Ovary (tissue), 9 donors: ENCODE data around the gene LPO. TPM values are rescaled to one million over a fixed set of nuclear protein-coding genes. Genes with fewer than 3 reads are reported as not detected.

Experiments used
- DNase-seq, 5 donors: peaks; one replicate each; pipeline ENCODE4 v3.0.0-alpha.2; 2019 to 2020
- H3K27ac ChIP-seq, 2 donors: fragments of 200-600 bp; one replicate each; pipeline versions ENCODE4 v1.5.1 to v1.8.0; 2019 to 2022
- H3K27me3 ChIP-seq: fragments of 200-600 bp; one replicate; pipeline ENCODE4 v1.8.0; 2022
- H3K36me3 ChIP-seq: fragments of 200-600 bp; sonication (generic); one replicate; pipeline ENCODE4 v1.5.1; 2019
- H3K4me1 ChIP-seq: one replicate; pipeline ENCODE4 v1.8.1; 2013; ENCODE audit warnings: mild to moderate bottlenecking, moderate library complexity; ENCODE audit not compliant: insufficient read depth
- H3K4me3 ChIP-seq: fragments of 200-600 bp; sonication (generic); one replicate; pipeline ENCODE4 v1.5.1; 2017
- H3K9me3 ChIP-seq, 2 donors: fragments of 200-600 bp in 1 of 2; sonication (generic) in 1 of 2; one replicate each; pipeline versions ENCODE4 v1.5.1 to v1.8.1; 2013 to 2019; ENCODE audit warnings: mild to moderate bottlenecking in 1 of 2, moderate library complexity in 1 of 2
- EP300 ChIP-seq: sonication (generic); formaldehyde crosslinking; IDR thresholded peaks from one replicate; pipeline ENCODE4 v1.6.1; 2017; ENCODE audit warnings: antibody characterized with exemption
- POLR2A ChIP-seq: fragments of 450-650 bp; IDR thresholded peaks from one replicate; pipeline ENCODE4 v1.6.1; 2017; ENCODE audit warnings: antibody characterized with exemption, mild to moderate bottlenecking, moderate library complexity
- WGBS, 3 donors: extraction: QIAGEN DNeasy Blood & Tissue Kit in 1 of 3; methylation state at CpG; one replicate each; pipeline versions ENCODE4 v1.1.5 to v1.1.7; 2013 to 2017; 5-methylcytosine and 5-hydroxymethylcytosine counted together
- intact Hi-C, 4 donors: fragments of 100-400 bp; cut with DNase I; formaldehyde crosslinking; loops; one replicate each; pipeline versions ENCODE4 v1.11.0 to v1.15.1; 2022 to 2023
- polyA plus RNA-seq, 2 donors: library from polyadenylated mRNA; stranded (reverse); fragments of 200-250 nt in 1 of 2; fragments of 350-450 nt in 1 of 2; fragmentation: Illumina TruSeq in 1 of 2; extraction: RNeasy Lipid Tissue Mini Kit (QIAGEN cat#74804) in 1 of 2; gene quantifications; one replicate each; pipeline ENCODE4 v1.2.3, GENCODE V29; 2013 to 2014
- total RNA-seq, 7 donors: library from RNA; depleted of rRNA in 2 of 7; stranded (reverse); fragments of >200 nt in 2 of 7; fragmentation: NEBNext Ultra II Directional in 3 of 7; extraction: Animal tissue kit (Norgen Biotek cat#: 25700) in 3 of 7; gene quantifications; one replicate each; pipeline versions ENCODE4 v1.1.0 to v1.2.4, GENCODE V29; 2016 to 2023
- TF ChIP-seq, protein P1 (sequence below), 3 donors: fragments of 450-650 bp in 2 of 3; fragments of 200-600 bp in 1 of 3; IDR thresholded peaks; one replicate each; pipeline versions ENCODE4 v1.5.1 to v1.8.0; 2016 to 2022; ENCODE audit warnings: antibody characterized with exemption in 3 of 3, mild to moderate bottlenecking in 1 of 3
- donor health status: DM: no; HTN: no; CAD: no; lungs with moderate emphysema.
- donor health status: DM: no; HTN: no; CAD: no.
- donor health status: Bipolar disorder and iron deficiency.
- donor health status: DM: yes; HTN: yes; CAD: no.
- donor health status: DM: no; HTN: no; CAD: no.
- donor health status: DM: yes; HTN: yes; CAD: no.

The LPO gene
- total and polyA plus RNA-seq, 9 donors = 0.32 to 1.6 TPM; not detected in 7

DNA sequence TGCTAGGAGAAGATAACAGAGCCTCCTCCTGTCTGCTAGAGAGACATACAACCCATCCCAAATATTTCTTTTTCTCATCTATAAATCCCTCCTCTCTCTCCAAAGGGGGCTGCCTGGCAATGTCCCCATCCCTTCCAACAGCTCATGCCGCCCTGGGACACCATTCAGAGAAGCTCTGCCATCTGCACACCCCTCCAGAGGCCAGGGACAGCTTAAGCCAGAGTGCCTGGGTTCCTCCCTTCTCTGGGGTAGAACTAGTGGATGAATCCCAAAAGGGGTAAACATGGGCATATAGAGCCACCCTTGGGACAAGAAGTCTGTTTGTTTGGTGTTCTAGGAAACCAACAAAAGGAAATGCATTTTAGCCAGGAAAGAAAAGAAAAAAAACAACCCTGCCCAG is 2.6 kb upstream of the LPO start:
- no peak overlapping the region for H3K27ac ChIP-seq
- no peak overlapping the region for H3K4me3 ChIP-seq
- no peaks in the 10 kb centered on the region for H3K9me3 ChIP-seq
- intact Hi-C loops = no loop called here
- H3K36me3 ChIP-seq = no peaks in the 10 kb centered on the region
- no peaks in the 10 kb centered on the region for H3K27me3 ChIP-seq
- DNase-seq = no peak
- TF ChIP-seq, protein P1, sequence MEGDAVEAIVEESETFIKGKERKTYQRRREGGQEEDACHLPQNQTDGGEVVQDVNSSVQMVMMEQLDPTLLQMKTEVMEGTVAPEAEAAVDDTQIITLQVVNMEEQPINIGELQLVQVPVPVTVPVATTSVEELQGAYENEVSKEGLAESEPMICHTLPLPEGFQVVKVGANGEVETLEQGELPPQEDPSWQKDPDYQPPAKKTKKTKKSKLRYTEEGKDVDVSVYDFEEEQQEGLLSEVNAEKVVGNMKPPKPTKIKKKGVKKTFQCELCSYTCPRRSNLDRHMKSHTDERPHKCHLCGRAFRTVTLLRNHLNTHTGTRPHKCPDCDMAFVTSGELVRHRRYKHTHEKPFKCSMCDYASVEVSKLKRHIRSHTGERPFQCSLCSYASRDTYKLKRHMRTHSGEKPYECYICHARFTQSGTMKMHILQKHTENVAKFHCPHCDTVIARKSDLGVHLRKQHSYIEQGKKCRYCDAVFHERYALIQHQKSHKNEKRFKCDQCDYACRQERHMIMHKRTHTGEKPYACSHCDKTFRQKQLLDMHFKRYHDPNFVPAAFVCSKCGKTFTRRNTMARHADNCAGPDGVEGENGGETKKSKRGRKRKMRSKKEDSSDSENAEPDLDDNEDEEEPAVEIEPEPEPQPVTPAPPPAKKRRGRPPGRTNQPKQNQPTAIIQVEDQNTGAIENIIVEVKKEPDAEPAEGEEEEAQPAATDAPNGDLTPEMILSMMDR (IDR thresholded peaks at IDR 0.05) = no peak
- TF ChIP-seq POLR2A (no peak), EP300 (no peak)
- H3K4me1 ChIP-seq = no peaks in the 10 kb centered on the region
- 53 to 54% (median 53%) methylated on average over 1 of the region's 1 CpG for WGBS, 3 donors

DNA sequence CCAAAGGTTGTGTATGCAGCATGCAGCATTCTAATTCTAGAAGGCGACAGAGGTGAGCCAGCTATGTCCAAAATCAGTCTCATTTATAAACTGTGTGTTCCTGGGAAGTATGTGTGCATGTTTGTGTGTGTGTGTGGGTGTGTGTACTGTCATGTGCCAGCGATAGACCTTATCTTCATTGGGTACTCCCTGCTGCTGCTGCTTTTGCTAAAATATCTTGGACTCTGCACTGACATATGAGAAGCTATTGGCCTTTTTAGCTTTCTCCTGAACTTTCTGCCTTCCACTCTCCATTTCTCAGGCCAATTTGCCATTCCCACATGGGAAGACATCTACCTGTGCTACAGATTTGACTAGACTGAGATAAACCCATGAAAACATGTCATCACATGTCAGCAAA is 2.0 kb upstream of the LPO start:
- intact Hi-C loops = no loop called here
- no peak for DNase-seq
- Histone ChIP-seq H3K36me3 (no peaks in the 10 kb centered on the region), H3K27me3 (no peaks in the 10 kb centered on the region), H3K4me1 (no peaks in the 10 kb centered on the region), H3K4me3 (no peak overlapping the region), H3K9me3 (no peaks in the 10 kb centered on the region), H3K27ac (no peak overlapping the region)
- WGBS, 3 donors = 33 to 56% (median 50%) methylated on average over 2 of the region's 2 CpGs
- TF ChIP-seq EP300 (no peak), POLR2A (no peak)
- TF ChIP-seq, protein P1 (IDR thresholded peaks at IDR 0.05) = no peak

DNA sequence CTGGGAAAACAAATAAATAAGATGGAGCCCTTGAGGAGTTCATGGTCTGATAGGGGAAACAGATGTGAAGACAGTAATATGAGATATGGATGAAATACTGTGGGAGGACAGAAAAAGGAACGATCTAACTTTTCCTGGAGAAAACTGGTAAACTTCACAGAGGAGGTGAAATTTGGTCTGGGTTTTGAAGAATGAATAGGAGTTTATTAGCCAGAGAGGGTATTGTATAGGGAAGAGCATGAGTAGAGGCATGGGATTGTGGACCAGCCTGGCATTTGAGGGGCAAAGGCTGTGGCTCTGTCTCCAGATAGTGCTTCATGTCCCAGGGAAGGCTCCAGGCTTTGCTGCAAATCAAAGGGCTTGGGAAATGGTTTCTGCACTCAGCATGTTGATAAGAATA is 1.6 kb downstream of the LPO start:
- Histone ChIP-seq H3K36me3 (no peaks in the 10 kb centered on the region), H3K27ac (no peak overlapping the region), H3K4me3 (no peak overlapping the region), H3K4me1 (no peaks in the 10 kb centered on the region), H3K27me3 (no peaks in the 10 kb centered on the region), H3K9me3 (no peaks in the 10 kb centered on the region)
- no peak for DNase-seq
- intact Hi-C loops = no loop called here
- TF ChIP-seq EP300 (no peak), POLR2A (no peak)
- TF ChIP-seq, protein P1 (IDR thresholded peaks at IDR 0.05) = no peak
- WGBS, 3 donors = 57 to 65% (median 60%) methylated on average over 1 of the region's 1 CpG

DNA sequence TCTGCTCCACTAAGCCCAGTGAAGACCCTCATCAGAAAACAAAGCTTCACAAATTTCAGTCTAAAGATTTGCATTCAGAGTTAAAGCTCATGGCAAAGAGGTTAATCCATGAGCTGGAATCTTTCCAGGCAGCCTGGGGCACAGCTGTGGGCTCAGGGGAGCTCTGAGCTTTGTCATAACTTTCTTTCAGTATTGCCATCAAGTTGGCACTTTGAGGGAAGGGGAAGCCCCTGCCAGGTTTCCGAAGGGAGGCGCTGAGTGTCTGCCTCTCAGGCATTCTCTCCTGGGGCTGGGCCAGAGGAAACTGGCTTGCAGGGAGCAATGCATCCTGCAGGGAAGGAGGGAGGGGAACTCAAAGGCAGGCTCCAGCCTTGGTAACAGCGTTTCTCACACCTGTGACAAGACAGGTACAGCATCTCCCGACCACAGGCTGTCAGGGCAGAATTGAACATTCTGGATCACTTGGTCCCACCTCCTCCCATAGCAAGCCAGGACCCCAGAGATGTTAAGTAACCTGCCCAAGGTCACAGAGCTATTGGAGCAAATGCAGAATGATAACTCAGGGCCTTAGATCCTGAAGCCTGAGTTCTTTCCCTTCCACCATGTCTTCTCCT is 3.9 kb downstream of the LPO start:
- DNase-seq = no peak
- no peaks in the 10 kb centered on the region for H3K36me3 ChIP-seq

More for the DNA sequence above, 3.9 kb downstream of the LPO start:
- Histone ChIP-seq H3K9me3 (no peaks in the 10 kb centered on the region), H3K27ac (no peak overlapping the region), H3K4me1 (no peaks in the 10 kb centered on the region), H3K27me3 (no peaks in the 10 kb centered on the region), H3K4me3 (no peak overlapping the region)
- intact Hi-C loops = no loop called here
- TF ChIP-seq EP300 (no peak), POLR2A (no peak)
- TF ChIP-seq, protein P1 (IDR thresholded peaks at IDR 0.05) = no peak
- 6 to 12% (median 11%) methylated on average over 4 of the region's 4 CpGs for WGBS, 3 donors
